GM23338 (cell line): ENCODE data around the gene LRP1B. TPM values are rescaled to one million over a fixed set of nuclear protein-coding genes. Genes with fewer than 3 reads are reported as not detected.

Source experiments
- ATAC-seq: fragments of 200-7000 bp; cut with Tn5 transposase; 3 replicates; pipeline ENCODE4 v1.9.1; 2020
- DNase-seq: peaks from one replicate; pipeline ENCODE4 v3.0.0-alpha.2; 2015; ENCODE audit warnings: low spot score
- H2AFZ ChIP-seq: fragments of 200-600 bp; sonication (generic); 2 replicates; pipeline ENCODE4 v1.8.0; 2016; ENCODE audit warnings: antibody characterized with exemption, mild to moderate bottlenecking, moderate library complexity
- H3F3A ChIP-seq: fragments of 200-600 bp; sonication (generic); replicated peaks from 2 replicates; pipeline ENCODE4 v1.8.0; 2017; ENCODE audit warnings: antibody characterized with exemption, mixed run types, low read depth
- H3K27ac ChIP-seq: fragments of 200-600 bp; sonication (generic); 2 replicates; pipeline ENCODE4 v1.6.1; 2016; ENCODE audit warnings: low read depth
- H3K27me3 ChIP-seq: fragments of 200-600 bp; sonication (generic); 2 replicates; pipeline ENCODE4 v1.8.0; 2016; ENCODE audit warnings: mild to moderate bottlenecking, mixed run types, moderate library complexity; ENCODE audit not compliant: insufficient read depth
- H3K36me3 ChIP-seq: fragments of 200-600 bp; sonication (generic); 2 replicates; pipeline ENCODE4 v1.8.0; 2016; ENCODE audit warnings: mild to moderate bottlenecking; ENCODE audit not compliant: insufficient read depth
- H3K4me1 ChIP-seq: fragments of 200-600 bp; sonication (generic); 2 replicates; pipeline ENCODE4 v1.8.0; 2016; ENCODE audit warnings: mild to moderate bottlenecking, moderate library complexity; ENCODE audit not compliant: insufficient read depth
- H3K4me2 ChIP-seq: fragments of 200-600 bp; sonication (generic); 2 replicates; pipeline ENCODE4 v1.7.1; 2017; ENCODE audit warnings: mixed run types
- H3K4me3 ChIP-seq: fragments of 200-600 bp; sonication (generic); 2 replicates; pipeline ENCODE4 v1.6.1; 2016; ENCODE audit warnings: mixed run types
- H3K79me2 ChIP-seq: fragments of 200-600 bp; sonication (generic); replicated peaks from 2 replicates; pipeline ENCODE4 v1.8.0; 2017; ENCODE audit warnings: mild to moderate bottlenecking; ENCODE audit not compliant: insufficient read depth
- H3K9me2 ChIP-seq: fragments of 200-600 bp; sonication (generic); 2 replicates; pipeline ENCODE4 v1.8.0; 2017; ENCODE audit not compliant: insufficient read depth
- H4K20me1 ChIP-seq: fragments of 200-600 bp; sonication (generic); replicated peaks from 2 replicates; pipeline ENCODE4 v1.8.0; 2017; ENCODE audit warnings: mild to moderate bottlenecking; ENCODE audit not compliant: insufficient read depth
- H3K27ac Mint-ChIP-seq: 2 replicates; pipeline ENCODE4 v1.8.0; 2020; ENCODE audit warnings: inconsistent platforms, mild to moderate bottlenecking, moderate library complexity, mixed read lengths
- H3K27me3 Mint-ChIP-seq: 3 replicates; pipeline ENCODE4 v1.8.0; 2022; ENCODE audit warnings: low read depth, mild to moderate bottlenecking, moderate library complexity, mixed read lengths, inconsistent platforms; ENCODE audit not compliant: insufficient read depth, poor library complexity
- H3K36me3 Mint-ChIP-seq: 3 replicates; pipeline ENCODE4 v1.8.0; 2021; ENCODE audit warnings: low read depth, mild to moderate bottlenecking, inconsistent platforms, moderate library complexity, mixed read lengths
- H3K4me1 Mint-ChIP-seq: 3 replicates; pipeline ENCODE4 v1.8.0; 2020; ENCODE audit warnings: mild to moderate bottlenecking, inconsistent platforms, mixed read lengths
- H3K4me3 Mint-ChIP-seq: 3 replicates; pipeline ENCODE4 v1.8.0; 2021; ENCODE audit warnings: moderate library complexity, mild to moderate bottlenecking, inconsistent platforms, mixed read lengths
- H3K9me3 Mint-ChIP-seq: 3 replicates; pipeline ENCODE4 v1.8.0; 2020; ENCODE audit warnings: moderate library complexity, mild to moderate bottlenecking, inconsistent platforms, mixed read lengths
- CREB1 ChIP-seq: fragments of 250-450 bp; sonication (Bioruptor Pico); IDR thresholded peaks from 2 replicates; pipeline ENCODE4 v1.5.0; 2020; ENCODE audit warnings: low read depth, mild to moderate bottlenecking, moderate library complexity
- EZH2 ChIP-seq: fragments of 200-600 bp; sonication (generic); IDR thresholded peaks from one replicate; pipeline ENCODE4 v1.8.0; 2017; ENCODE audit warnings: antibody characterized with exemption, mild to moderate bottlenecking, low read depth; ENCODE audit not compliant: unreplicated experiment
- JUNB ChIP-seq: IDR thresholded peaks from one replicate; pipeline ENCODE4 v1.6.1; 2016; ENCODE audit warnings: antibody characterized with exemption; ENCODE audit not compliant: unreplicated experiment
- NANOG ChIP-seq: IDR thresholded peaks from 2 replicates; pipeline ENCODE4 v1.6.1; 2016; ENCODE audit warnings: antibody characterized with exemption, borderline replicate concordance
- POLR2AphosphoS5 ChIP-seq: IDR thresholded peaks from 2 replicates; pipeline ENCODE4 v1.6.1; 2016; ENCODE audit warnings: antibody characterized with exemption, low read depth
- STAT1 ChIP-seq: IDR thresholded peaks from one replicate; pipeline ENCODE4 v1.6.1; 2016; ENCODE audit warnings: antibody characterized with exemption; ENCODE audit not compliant: unreplicated experiment
- ZNF114 ChIP-seq: fragments of 250-450 bp; sonication (Bioruptor Pico); IDR thresholded peaks from 2 replicates; pipeline ENCODE4 v1.5.0; 2020; ENCODE audit warnings: mild to moderate bottlenecking, moderate library complexity
- ZNF331 ChIP-seq: fragments of 250-450 bp; sonication (Bioruptor Pico); IDR thresholded peaks from 2 replicates; pipeline ENCODE4 v1.5.0; 2020; ENCODE audit warnings: low read depth, mild to moderate bottlenecking, moderate library complexity
- polyA plus RNA-seq: library from polyadenylated mRNA; unstranded; fragments of >200 nt; fragmentation: Nextera tagmentation; extraction: Ambion mirVana; gene quantifications from 2 replicates; pipeline ENCODE4 v1.2.1, GENCODE V29; 2016
- total RNA-seq: library from RNA; depleted of rRNA; stranded (reverse); fragments of >200 nt; shearing (Covaris generic); gene quantifications from 2 replicates; pipeline ENCODE4 v1.2.3, GENCODE V29; 2014
- TF ChIP-seq, protein P1 (sequence below), 2 experiments: fragments of 200-600 bp in 1 of 2; sonication (generic) in 1 of 2; conservative IDR thresholded peaks; 2 replicates each; pipeline versions ENCODE4 v1.5.1 to v1.6.1; 2016 to 2017; ENCODE audit warnings: antibody characterized with exemption in 2 of 2, low read depth in 2 of 2, mild to moderate bottlenecking in 2 of 2, moderate library complexity in 1 of 2
- TF ChIP-seq, protein P2 (sequence below): IDR thresholded peaks from 2 replicates; pipeline ENCODE4 v1.6.1; 2016; ENCODE audit warnings: antibody characterized with exemption
- TF ChIP-seq, protein P3 (sequence below): IDR thresholded peaks from one replicate; pipeline ENCODE4 v1.6.1; 2018; ENCODE audit warnings: antibody characterized with exemption; ENCODE audit not compliant: unreplicated experiment
- TF ChIP-seq, protein P4 (sequence below): fragments of 250-450 bp; sonication (Bioruptor Pico); IDR thresholded peaks from 2 replicates; pipeline ENCODE4 v1.5.0; 2020; ENCODE audit warnings: mild to moderate bottlenecking, moderate library complexity

The LRP1B gene
- total and polyA plus RNA-seq, 2 experiments from 2014 or later, result 0.15 to 0.97 TPM

DNA sequence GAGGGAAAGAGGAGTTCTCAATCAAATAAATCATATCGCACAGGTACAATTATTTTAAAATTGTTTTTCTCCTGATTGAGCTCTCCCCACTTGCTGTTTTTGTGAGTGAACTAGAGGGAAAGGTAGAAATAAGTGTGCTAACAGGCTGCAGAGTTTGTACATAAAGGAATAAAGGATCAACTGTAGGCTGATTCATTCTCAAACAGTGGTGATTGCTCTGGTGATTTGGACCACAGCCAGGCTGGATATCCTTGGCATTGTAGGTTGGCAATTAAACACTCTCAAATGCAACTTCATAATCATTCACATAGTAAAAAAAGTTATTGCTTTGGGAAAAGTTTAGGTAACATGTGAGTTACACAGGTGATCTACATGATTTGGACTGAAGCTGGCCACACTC lies 29.8 kb downstream of the LRP1B start (continued):
- no peak for TF ChIP-seq CREB1

DNA sequence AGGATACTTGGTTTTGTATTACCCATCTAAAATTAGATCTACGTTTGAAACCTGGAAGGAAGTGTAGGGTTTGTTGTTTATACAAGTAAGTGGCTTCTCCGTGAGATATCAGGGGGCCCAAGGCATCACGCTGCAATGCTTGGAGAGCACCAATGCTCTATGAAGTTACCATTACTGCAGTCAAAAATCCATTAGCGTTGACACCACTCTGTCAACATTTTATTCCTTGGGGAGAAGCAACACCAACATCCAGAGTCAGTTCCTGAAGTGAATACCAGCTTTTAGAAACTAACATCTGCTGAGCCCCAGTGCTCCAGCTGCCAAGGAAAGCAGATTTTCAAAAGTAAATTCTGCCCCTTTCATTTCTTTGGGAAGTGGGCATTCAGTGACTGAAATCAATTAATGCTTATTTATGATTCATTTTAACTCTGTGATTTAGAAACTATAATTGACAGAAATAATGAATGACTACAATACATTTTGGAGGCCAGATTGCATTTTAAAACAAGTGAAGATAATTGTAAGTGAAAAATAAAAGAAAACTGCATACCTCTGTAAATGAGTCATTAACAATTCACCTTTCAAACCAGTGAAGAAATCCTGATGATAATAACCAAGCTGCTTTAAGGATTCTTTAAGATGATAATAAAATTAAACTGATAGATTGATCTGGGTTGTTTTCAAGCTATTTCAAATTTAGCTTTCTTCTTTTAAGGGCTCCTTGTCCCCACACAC lies 30.5 kb downstream of the LRP1B start:
- DNase-seq (no peak), ATAC-seq (no peak; the same call in 2 of the 3 replicates)
- peak overlapping the region; percentile 44; the same call in 1 of the 2 replicates for H2AFZ ChIP-seq
- no peaks in the 10 kb centered on the region for H3K9me2 ChIP-seq
- Mint-ChIP-seq H3K4me3 (no peak overlapping the region), H3K27ac (0 out of 2 replicates have a peak overlapping the region, but pooled peaks have one; percentile 9), H3K4me1 (peaks cover 12% of the 10 kb centered on the region), H3K27me3 (no peaks in the 10 kb centered on the region), H3K36me3 (no peaks in the 10 kb centered on the region), H3K9me3 (no peaks in the 10 kb centered on the region)
- no peaks in the 10 kb centered on the region for H3K79me2 ChIP-seq
- peaks cover 12% of the 10 kb centered on the region for H3K4me1 ChIP-seq
- no peaks in the 10 kb centered on the region for H3K27me3 ChIP-seq
- no peaks in the 10 kb centered on the region for H3K36me3 ChIP-seq
- no peak overlapping the region for H3K4me3 ChIP-seq
- H4K20me1 ChIP-seq, result no peaks in the 10 kb centered on the region
- no peak overlapping the region for H3K27ac ChIP-seq
- no peaks in the 10 kb centered on the region for H3F3A ChIP-seq
- H3K4me2 ChIP-seq, result peak overlapping the region; percentile 13
- no peak for TF ChIP-seq NANOG
- TF ChIP-seq, protein P1, sequence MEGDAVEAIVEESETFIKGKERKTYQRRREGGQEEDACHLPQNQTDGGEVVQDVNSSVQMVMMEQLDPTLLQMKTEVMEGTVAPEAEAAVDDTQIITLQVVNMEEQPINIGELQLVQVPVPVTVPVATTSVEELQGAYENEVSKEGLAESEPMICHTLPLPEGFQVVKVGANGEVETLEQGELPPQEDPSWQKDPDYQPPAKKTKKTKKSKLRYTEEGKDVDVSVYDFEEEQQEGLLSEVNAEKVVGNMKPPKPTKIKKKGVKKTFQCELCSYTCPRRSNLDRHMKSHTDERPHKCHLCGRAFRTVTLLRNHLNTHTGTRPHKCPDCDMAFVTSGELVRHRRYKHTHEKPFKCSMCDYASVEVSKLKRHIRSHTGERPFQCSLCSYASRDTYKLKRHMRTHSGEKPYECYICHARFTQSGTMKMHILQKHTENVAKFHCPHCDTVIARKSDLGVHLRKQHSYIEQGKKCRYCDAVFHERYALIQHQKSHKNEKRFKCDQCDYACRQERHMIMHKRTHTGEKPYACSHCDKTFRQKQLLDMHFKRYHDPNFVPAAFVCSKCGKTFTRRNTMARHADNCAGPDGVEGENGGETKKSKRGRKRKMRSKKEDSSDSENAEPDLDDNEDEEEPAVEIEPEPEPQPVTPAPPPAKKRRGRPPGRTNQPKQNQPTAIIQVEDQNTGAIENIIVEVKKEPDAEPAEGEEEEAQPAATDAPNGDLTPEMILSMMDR (conservative IDR thresholded peaks at IDR 0.05; ENCODE audit: low read depth in 2 of 2), result no peak
- no peak for TF ChIP-seq POLR2AphosphoS5
- TF ChIP-seq ZNF331, result no peak
- TF ChIP-seq, protein P2, sequence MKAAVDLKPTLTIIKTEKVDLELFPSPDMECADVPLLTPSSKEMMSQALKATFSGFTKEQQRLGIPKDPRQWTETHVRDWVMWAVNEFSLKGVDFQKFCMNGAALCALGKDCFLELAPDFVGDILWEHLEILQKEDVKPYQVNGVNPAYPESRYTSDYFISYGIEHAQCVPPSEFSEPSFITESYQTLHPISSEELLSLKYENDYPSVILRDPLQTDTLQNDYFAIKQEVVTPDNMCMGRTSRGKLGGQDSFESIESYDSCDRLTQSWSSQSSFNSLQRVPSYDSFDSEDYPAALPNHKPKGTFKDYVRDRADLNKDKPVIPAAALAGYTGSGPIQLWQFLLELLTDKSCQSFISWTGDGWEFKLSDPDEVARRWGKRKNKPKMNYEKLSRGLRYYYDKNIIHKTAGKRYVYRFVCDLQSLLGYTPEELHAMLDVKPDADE, result no peak
- TF ChIP-seq, protein P3, sequence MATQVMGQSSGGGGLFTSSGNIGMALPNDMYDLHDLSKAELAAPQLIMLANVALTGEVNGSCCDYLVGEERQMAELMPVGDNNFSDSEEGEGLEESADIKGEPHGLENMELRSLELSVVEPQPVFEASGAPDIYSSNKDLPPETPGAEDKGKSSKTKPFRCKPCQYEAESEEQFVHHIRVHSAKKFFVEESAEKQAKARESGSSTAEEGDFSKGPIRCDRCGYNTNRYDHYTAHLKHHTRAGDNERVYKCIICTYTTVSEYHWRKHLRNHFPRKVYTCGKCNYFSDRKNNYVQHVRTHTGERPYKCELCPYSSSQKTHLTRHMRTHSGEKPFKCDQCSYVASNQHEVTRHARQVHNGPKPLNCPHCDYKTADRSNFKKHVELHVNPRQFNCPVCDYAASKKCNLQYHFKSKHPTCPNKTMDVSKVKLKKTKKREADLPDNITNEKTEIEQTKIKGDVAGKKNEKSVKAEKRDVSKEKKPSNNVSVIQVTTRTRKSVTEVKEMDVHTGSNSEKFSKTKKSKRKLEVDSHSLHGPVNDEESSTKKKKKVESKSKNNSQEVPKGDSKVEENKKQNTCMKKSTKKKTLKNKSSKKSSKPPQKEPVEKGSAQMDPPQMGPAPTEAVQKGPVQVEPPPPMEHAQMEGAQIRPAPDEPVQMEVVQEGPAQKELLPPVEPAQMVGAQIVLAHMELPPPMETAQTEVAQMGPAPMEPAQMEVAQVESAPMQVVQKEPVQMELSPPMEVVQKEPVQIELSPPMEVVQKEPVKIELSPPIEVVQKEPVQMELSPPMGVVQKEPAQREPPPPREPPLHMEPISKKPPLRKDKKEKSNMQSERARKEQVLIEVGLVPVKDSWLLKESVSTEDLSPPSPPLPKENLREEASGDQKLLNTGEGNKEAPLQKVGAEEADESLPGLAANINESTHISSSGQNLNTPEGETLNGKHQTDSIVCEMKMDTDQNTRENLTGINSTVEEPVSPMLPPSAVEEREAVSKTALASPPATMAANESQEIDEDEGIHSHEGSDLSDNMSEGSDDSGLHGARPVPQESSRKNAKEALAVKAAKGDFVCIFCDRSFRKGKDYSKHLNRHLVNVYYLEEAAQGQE, result no peak
- TF ChIP-seq, protein P4, sequence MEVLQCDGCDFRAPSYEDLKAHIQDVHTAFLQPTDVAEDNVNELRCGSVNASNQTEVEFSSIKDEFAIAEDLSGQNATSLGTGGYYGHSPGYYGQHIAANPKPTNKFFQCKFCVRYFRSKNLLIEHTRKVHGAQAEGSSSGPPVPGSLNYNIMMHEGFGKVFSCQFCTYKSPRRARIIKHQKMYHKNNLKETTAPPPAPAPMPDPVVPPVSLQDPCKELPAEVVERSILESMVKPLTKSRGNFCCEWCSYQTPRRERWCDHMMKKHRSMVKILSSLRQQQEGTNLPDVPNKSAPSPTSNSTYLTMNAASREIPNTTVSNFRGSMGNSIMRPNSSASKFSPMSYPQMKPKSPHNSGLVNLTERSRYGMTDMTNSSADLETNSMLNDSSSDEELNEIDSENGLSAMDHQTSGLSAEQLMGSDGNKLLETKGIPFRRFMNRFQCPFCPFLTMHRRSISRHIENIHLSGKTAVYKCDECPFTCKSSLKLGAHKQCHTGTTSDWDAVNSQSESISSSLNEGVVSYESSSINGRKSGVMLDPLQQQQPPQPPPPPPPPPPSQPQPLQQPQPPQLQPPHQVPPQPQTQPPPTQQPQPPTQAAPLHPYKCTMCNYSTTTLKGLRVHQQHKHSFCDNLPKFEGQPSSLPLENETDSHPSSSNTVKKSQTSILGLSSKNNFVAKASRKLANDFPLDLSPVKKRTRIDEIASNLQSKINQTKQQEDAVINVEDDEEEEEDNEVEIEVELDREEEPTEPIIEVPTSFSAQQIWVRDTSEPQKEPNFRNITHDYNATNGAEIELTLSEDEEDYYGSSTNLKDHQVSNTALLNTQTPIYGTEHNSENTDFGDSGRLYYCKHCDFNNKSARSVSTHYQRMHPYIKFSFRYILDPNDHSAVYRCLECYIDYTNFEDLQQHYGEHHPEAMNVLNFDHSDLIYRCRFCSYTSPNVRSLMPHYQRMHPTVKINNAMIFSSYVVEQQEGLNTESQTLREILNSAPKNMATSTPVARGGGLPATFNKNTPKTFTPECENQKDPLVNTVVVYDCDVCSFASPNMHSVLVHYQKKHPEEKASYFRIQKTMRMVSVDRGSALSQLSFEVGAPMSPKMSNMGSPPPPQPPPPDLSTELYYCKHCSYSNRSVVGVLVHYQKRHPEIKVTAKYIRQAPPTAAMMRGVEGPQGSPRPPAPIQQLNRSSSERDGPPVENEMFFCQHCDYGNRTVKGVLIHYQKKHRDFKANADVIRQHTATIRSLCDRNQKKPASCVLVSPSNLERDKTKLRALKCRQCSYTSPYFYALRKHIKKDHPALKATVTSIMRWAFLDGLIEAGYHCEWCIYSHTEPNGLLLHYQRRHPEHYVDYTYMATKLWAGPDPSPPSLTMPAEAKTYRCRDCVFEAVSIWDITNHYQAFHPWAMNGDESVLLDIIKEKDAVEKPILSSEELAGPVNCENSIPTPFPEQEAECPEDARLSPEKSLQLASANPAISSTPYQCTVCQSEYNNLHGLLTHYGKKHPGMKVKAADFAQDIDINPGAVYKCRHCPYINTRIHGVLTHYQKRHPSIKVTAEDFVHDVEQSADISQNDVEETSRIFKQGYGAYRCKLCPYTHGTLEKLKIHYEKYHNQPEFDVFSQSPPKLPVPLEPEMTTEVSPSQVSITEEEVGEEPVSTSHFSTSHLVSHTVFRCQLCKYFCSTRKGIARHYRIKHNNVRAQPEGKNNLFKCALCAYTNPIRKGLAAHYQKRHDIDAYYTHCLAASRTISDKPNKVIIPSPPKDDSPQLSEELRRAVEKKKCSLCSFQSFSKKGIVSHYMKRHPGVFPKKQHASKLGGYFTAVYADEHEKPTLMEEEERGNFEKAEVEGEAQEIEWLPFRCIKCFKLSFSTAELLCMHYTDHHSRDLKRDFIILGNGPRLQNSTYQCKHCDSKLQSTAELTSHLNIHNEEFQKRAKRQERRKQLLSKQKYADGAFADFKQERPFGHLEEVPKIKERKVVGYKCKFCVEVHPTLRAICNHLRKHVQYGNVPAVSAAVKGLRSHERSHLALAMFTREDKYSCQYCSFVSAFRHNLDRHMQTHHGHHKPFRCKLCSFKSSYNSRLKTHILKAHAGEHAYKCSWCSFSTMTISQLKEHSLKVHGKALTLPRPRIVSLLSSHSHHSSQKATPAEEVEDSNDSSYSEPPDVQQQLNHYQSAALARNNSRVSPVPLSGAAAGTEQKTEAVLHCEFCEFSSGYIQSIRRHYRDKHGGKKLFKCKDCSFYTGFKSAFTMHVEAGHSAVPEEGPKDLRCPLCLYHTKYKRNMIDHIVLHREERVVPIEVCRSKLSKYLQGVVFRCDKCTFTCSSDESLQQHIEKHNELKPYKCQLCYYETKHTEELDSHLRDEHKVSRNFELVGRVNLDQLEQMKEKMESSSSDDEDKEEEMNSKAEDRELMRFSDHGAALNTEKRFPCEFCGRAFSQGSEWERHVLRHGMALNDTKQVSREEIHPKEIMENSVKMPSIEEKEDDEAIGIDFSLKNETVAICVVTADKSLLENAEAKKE, result no peak
- no peak for TF ChIP-seq ZNF114 (CRISPR knock-in tag)
- TF ChIP-seq CREB1, result no peak
- TF ChIP-seq EZH2, result no peak
- no peak for TF ChIP-seq STAT1
- no peak for TF ChIP-seq JUNB
